Fibroblast of mammary gland (primary cell): Measurements from ENCODE around the gene ZNF586.
A peak's percentile ranks its signal among the peaks of the same experiment; 100 is the strongest.
"Not testable (repeated sequence)": the region's sequence is repeated elsewhere in the genome, so short reads cannot be mapped to it uniquely, and the experiment has no call there.

Source experiments
- DNase-seq: peaks from one replicate; pipeline ENCODE4 v3.0.0-alpha.2; 2010; ENCODE audit warnings: low read depth
- H3K4me3 ChIP-seq: 2 replicates; pipeline ENCODE4 v1.5.1; 2011; ENCODE audit warnings: low read depth, mild to moderate bottlenecking, low read length, moderate library complexity; ENCODE audit not compliant: control insufficient read depth
- TF ChIP-seq, protein P1 (sequence below): conservative IDR thresholded peaks from 2 replicates; pipeline ENCODE4 v1.5.1; 2011; ENCODE audit warnings: low read depth, low read length, inconsistent platforms; ENCODE audit not compliant: control insufficient read depth, insufficient read depth

The ZNF586 gene

DNA sequence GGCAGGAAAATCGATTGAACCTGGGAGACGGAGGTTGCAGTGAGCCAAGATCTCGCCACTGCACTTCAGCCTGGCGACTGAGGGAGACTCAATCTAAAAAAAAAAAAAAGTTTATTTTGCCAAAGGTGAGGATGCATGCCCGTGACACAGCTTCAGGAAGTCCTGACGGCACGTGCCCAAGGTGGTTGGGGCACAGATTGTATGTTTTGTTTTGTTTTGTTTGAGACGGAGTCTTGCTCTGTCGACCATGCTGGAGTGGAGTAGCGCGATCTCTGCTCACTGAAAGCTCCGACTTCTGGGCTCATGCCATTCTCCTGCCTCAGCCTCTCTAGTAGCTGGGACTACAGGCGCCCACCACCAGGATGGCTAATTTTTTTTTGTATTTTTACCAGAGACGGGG, 48.5 kb downstream of the ZNF586 start:
- DNase-seq = no peak
- TF ChIP-seq, protein P1, sequence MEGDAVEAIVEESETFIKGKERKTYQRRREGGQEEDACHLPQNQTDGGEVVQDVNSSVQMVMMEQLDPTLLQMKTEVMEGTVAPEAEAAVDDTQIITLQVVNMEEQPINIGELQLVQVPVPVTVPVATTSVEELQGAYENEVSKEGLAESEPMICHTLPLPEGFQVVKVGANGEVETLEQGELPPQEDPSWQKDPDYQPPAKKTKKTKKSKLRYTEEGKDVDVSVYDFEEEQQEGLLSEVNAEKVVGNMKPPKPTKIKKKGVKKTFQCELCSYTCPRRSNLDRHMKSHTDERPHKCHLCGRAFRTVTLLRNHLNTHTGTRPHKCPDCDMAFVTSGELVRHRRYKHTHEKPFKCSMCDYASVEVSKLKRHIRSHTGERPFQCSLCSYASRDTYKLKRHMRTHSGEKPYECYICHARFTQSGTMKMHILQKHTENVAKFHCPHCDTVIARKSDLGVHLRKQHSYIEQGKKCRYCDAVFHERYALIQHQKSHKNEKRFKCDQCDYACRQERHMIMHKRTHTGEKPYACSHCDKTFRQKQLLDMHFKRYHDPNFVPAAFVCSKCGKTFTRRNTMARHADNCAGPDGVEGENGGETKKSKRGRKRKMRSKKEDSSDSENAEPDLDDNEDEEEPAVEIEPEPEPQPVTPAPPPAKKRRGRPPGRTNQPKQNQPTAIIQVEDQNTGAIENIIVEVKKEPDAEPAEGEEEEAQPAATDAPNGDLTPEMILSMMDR = no peak
- H3K4me3 ChIP-seq = no peak overlapping the region

DNA sequence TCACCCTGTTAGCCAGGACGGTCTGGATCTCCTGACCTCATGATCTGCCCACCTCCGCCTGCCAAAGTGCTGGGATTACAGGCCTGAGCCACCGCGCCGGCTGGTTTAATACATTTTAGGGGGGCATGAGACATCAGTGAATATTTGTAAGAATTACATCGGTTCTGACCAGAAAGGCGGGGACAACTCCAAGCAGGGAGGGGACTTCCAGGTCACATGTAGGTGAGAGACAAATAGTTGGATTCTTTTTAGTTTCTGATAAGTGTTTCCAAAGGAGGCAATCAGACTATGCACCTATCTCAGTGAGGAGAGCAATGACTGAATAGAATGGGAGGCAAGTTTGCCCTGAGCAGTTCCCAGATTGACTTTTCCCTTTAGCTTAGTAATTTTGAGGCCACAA, 48.9 kb downstream of the ZNF586 start:
- H3K4me3 ChIP-seq = no peak overlapping the region
- TF ChIP-seq, protein P1 = no peak
- DNase-seq = no peak

DNA sequence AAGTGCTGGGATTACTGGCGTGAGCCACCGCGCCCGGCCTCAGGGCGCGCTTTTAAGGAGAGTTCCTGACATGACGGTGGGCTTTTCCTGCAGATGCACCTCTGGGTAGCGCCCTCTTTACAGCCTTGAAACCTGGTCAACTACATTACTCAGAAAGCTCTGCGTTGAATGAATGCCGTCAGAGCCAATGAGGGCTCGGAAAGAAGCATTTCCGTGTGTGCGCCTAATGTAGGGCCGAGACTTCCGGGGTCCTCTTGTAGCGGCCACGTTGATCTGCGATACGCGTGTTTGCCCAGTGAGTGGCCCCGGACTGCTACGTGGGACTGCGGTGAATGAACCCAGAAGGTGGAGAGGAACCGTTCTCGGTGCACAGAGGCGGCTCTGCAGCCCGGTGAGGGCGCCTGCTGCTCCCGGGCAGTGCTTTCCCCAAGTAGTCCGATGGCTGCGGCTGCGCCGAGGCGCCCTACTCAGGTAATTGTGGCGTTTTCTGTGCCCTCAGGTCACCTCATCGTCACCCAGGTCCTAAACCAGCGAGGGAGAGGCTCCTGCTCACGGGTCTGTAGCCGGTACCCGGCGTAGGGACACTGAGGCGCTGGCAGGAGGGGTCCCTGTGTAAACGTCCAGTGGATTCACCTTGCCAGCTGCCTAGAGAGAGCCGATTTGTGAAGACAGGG, 50.1 kb downstream of the ZNF586 start:
- TF ChIP-seq, protein P1 = no peak
- DNase-seq = peak; percentile 95
- peak overlapping the region; percentile 97 for H3K4me3 ChIP-seq

DNA sequence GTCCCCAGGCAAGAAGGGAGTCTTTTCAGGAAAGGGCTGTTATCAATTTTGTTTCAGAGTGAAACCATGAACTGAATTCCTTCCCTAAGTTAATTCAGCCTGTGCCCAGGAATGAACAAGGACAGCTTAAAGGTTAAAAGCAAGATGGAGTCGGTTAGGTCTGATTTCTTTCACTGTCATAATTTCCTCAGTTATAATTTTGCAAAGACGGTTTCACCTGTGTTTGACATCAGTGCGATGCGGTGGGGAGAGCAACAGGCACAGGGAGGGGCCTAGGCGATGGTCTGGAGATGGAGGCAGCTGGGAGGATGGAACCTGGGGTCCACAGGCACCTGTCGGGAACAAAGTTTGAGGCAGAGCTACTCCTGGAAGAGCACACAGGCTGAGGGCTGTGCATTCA, 51.1 kb downstream of the ZNF586 start:
- TF ChIP-seq, protein P1 = no peak
- DNase-seq = no peak
- peak overlapping the region; percentile 97 for H3K4me3 ChIP-seq

- DNase-seq = not testable (repeated sequence)
- peak overlapping the region; percentile 97 for H3K4me3 ChIP-seq
Measured at GRCh38 chr19:57821095-57821494, 51.6 kb downstream of the ZNF586 start.

- not testable (repeated sequence) for H3K4me3 ChIP-seq, DNase-seq
Measured at GRCh38 chr19:57821501-57821900, 52.0 kb downstream of the ZNF586 start.

DNA sequence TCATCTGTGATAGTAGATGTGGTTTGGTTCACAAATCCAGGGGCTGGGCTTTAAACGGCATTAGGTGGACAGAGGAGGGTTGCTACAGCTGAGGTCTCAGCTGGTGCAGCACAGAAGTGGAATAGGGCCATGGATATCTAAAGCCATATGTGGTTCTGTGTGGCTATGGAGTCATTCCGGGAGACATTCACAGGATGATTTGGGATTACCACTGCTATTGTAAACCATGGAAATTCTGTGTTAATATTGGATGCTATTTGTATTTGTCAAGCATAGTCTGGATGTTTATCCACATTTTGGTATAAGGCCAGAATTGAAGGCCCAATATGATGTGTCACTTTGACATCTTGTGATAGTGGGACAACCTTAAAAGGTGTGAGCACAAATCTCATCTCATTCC, 53.7 kb downstream of the ZNF586 start:
- DNase-seq, H3K4me3 ChIP-seq: not testable (repeated sequence)

GRCh38 chr19:57823608-57824007, 54.1 kb downstream of the ZNF586 start:
- H3K4me3 ChIP-seq, DNase-seq: not testable (repeated sequence)

GRCh38 chr19:57825511-57825910, 56.0 kb downstream of the ZNF586 start:
- TF ChIP-seq, protein P1 = no peak
- no peak for DNase-seq
- H3K4me3 ChIP-seq = no peak overlapping the region
